H1 (cell line): Measurements from ENCODE around the gene CDCA4. TPM values are rescaled to one million over a fixed set of nuclear protein-coding genes. Genes with fewer than 3 reads are reported as not detected.

Experiments used
- BRCA1 ChIP-seq: IDR thresholded peaks from 2 replicates; pipeline ENCODE4 v1.6.1; 2012; ENCODE audit warnings: low read depth, low read length, improper control_type of control experiment
- CBX5 ChIP-seq: fragments of 300-800, 300-1000 bp; sonication (generic); IDR thresholded peaks from 2 replicates; pipeline ENCODE4 v1.7.1; 2016; ENCODE audit warnings: antibody characterized with exemption, low read length, low read depth
- CHD2 ChIP-seq: IDR thresholded peaks from 2 replicates; pipeline ENCODE4 v1.6.1; 2012; ENCODE audit warnings: low read length, improper control_type of control experiment
- CTBP2 ChIP-seq: IDR thresholded peaks from 2 replicates; pipeline ENCODE4 v1.7.0; 2011; ENCODE audit warnings: borderline replicate concordance, mild to moderate bottlenecking, moderate library complexity, mixed read lengths, low read length; ENCODE audit not compliant: insufficient read depth, insufficient read length
- HDAC6 ChIP-seq: IDR thresholded peaks from one replicate; pipeline ENCODE4 v1.7.1; 2012; ENCODE audit warnings: low read depth, mild to moderate bottlenecking, inconsistent platforms, low read length, moderate library complexity
- KDM5A ChIP-seq: fragments of 200-600 bp; IDR thresholded peaks from 2 replicates; pipeline ENCODE4 v1.7.1; 2012; ENCODE audit warnings: mild to moderate bottlenecking, low read length, inconsistent platforms, mixed read lengths
- NANOG ChIP-seq: IDR thresholded peaks from 2 replicates; pipeline ENCODE4 v1.6.1; 2011; ENCODE audit warnings: low read length, low read depth, mild to moderate bottlenecking, inconsistent platforms; ENCODE audit not compliant: insufficient read depth, poor library complexity, severe bottlenecking
- POLR2AphosphoS5 ChIP-seq: IDR thresholded peaks from 2 replicates; pipeline ENCODE4 v1.6.1; 2011; ENCODE audit warnings: low read depth, low read length
- RBBP5 ChIP-seq: IDR thresholded peaks from 2 replicates; pipeline ENCODE4 v1.7.1; 2012; ENCODE audit warnings: low read depth, mild to moderate bottlenecking, inconsistent platforms, low read length, moderate library complexity, borderline replicate concordance
- SP2 ChIP-seq: IDR thresholded peaks from 2 replicates; pipeline ENCODE4 v1.6.1; 2012; ENCODE audit warnings: mild to moderate bottlenecking, low read length, inconsistent platforms
- SRF ChIP-seq: IDR thresholded peaks from 2 replicates; pipeline ENCODE4 v1.6.1; 2011; ENCODE audit warnings: mild to moderate bottlenecking, low read depth, low read length, moderate library complexity
- TCF12 ChIP-seq: IDR thresholded peaks from 2 replicates; pipeline ENCODE4 v1.6.1; 2011; ENCODE audit warnings: low read depth, mild to moderate bottlenecking, low read length
- ZNF274 ChIP-seq: IDR thresholded peaks from 2 replicates; pipeline ENCODE4 v1.7.0; 2012; ENCODE audit warnings: low read length, borderline replicate concordance; ENCODE audit errors: extremely low read depth
- polyA plus RNA-seq, 7 experiments: library from polyadenylated mRNA; depleted of rRNA in 3 of 7; stranded (reverse) in 5 of 7; unstranded in 2 of 7; fragments of >200 nt in 5 of 7; fragments of 200-250 nt in 2 of 7; gene quantifications; 1 replicate in 5 of 7; 2 replicates in 1 of 7; 4 replicates in 1 of 7; pipeline versions ENCODE4 v1.2.1 to v1.2.3, GENCODE V29; 2011 to 2013; ENCODE audit warnings: missing spikeins in 2 of 7, mixed read lengths in 2 of 7
- total RNA-seq: library from RNA; stranded (reverse); fragmentation: NEBNext Ultra II Directional; extraction: Animal tissue kit (Norgen Biotek cat#: 25700); gene quantifications from 2 replicates; pipeline ENCODE4 v1.2.1, GENCODE V29; 2021
- TF ChIP-seq, protein P1 (sequence below), 3 experiments: IDR thresholded peaks; 1 replicate in 2 of 3; 2 replicates in 1 of 3; pipeline versions ENCODE4 v1.5.1 to v1.6.1; 2011; ENCODE audit warnings: low read length in 3 of 3, mild to moderate bottlenecking in 3 of 3, inconsistent platforms in 2 of 3, low read depth in 1 of 3, moderate library complexity in 1 of 3; ENCODE audit not compliant: insufficient read depth in 1 of 3; ENCODE audit errors: control extremely low read depth in 1 of 3
- TF ChIP-seq, protein P2 (sequence below): IDR thresholded peaks from 2 replicates; pipeline ENCODE4 v1.6.1; 2011; ENCODE audit warnings: low read depth, mild to moderate bottlenecking, low read length; ENCODE audit not compliant: insufficient read depth
- TF ChIP-seq, protein P3 (sequence below): IDR thresholded peaks from 2 replicates; pipeline ENCODE4 v1.6.1; 2012; ENCODE audit warnings: low read length, inconsistent platforms

Gene CDCA4
- total and polyA plus RNA-seq, 2 of the 8 experiments (the other 6 are each of a cell fraction or from before 2014, with no cell fraction given): 49.9 to 62.4 TPM

DNA sequence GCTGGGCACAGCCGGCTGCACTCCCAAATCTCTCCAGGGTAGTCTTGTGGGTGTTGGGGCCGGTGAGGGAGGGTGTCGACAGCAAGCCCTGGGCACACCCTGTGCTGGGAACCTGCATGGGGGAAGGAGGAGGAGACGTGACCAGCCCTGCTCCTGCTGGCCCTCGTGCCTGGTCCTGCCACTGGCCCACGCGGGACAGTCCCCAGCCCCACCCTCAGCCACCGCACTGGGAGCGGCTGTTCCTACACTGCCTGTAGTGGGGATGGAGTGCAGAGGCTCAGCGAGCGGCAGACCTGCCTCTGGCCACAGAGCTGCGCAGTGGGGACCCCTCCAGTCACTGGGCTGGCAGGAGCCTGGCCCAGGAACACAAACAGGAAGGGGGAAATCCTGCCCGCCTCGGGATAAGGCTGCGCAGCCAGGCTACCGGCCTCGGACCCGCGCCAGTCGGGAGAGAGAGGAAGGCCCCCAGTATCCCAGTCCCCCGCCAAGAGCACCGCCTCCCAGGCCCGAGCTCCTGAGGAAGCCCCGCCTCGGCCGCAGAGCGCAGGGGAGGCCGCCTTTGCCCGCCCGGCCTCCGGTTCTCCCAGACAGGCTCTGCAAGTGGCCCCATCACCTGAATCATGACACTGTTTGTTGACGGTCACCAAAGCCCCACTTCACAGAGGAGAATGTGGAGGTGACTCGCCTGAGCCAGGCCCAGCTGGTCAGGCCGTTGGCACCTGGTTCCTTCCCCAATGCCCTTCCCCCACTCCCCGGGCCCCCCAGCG is 53.3 kb downstream of the CDCA4 start (continued):
- TF ChIP-seq CHD2 (no peak), HDAC6 (no peak), ZNF274 (no peak), RBBP5 (no peak), POLR2AphosphoS5 (no peak), CTBP2 (no peak), KDM5A (no peak), CBX5 (no peak), NANOG (no peak), SP2 (no peak), TCF12 (no peak), BRCA1 (no peak), SRF (no peak)
- TF ChIP-seq, protein P1, sequence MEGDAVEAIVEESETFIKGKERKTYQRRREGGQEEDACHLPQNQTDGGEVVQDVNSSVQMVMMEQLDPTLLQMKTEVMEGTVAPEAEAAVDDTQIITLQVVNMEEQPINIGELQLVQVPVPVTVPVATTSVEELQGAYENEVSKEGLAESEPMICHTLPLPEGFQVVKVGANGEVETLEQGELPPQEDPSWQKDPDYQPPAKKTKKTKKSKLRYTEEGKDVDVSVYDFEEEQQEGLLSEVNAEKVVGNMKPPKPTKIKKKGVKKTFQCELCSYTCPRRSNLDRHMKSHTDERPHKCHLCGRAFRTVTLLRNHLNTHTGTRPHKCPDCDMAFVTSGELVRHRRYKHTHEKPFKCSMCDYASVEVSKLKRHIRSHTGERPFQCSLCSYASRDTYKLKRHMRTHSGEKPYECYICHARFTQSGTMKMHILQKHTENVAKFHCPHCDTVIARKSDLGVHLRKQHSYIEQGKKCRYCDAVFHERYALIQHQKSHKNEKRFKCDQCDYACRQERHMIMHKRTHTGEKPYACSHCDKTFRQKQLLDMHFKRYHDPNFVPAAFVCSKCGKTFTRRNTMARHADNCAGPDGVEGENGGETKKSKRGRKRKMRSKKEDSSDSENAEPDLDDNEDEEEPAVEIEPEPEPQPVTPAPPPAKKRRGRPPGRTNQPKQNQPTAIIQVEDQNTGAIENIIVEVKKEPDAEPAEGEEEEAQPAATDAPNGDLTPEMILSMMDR (IDR thresholded peaks at IDR 0.05; ENCODE audit: control extremely low read depth in 1 of 3, insufficient read depth in 1 of 3, low read depth in 1 of 3, low read length in 3 of 3): no peak
- TF ChIP-seq, protein P2, sequence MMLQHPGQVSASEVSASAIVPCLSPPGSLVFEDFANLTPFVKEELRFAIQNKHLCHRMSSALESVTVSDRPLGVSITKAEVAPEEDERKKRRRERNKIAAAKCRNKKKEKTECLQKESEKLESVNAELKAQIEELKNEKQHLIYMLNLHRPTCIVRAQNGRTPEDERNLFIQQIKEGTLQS: no peak
- TF ChIP-seq, protein P3, sequence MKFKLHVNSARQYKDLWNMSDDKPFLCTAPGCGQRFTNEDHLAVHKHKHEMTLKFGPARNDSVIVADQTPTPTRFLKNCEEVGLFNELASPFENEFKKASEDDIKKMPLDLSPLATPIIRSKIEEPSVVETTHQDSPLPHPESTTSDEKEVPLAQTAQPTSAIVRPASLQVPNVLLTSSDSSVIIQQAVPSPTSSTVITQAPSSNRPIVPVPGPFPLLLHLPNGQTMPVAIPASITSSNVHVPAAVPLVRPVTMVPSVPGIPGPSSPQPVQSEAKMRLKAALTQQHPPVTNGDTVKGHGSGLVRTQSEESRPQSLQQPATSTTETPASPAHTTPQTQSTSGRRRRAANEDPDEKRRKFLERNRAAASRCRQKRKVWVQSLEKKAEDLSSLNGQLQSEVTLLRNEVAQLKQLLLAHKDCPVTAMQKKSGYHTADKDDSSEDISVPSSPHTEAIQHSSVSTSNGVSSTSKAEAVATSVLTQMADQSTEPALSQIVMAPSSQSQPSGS: no peak
